ENCODE measurements around the gene ZDBF2. TPM values are rescaled to one million over a fixed set of nuclear protein-coding genes. Genes with fewer than 3 reads are reported as not detected.
"Not testable (repeated sequence)": the region's sequence is repeated elsewhere in the genome, so short reads cannot be mapped to it uniquely, and the experiment has no call there.

Gene ZDBF2
- total RNA-seq, result 9.9 and 10.5 TPM in 2 replicates

DNA sequence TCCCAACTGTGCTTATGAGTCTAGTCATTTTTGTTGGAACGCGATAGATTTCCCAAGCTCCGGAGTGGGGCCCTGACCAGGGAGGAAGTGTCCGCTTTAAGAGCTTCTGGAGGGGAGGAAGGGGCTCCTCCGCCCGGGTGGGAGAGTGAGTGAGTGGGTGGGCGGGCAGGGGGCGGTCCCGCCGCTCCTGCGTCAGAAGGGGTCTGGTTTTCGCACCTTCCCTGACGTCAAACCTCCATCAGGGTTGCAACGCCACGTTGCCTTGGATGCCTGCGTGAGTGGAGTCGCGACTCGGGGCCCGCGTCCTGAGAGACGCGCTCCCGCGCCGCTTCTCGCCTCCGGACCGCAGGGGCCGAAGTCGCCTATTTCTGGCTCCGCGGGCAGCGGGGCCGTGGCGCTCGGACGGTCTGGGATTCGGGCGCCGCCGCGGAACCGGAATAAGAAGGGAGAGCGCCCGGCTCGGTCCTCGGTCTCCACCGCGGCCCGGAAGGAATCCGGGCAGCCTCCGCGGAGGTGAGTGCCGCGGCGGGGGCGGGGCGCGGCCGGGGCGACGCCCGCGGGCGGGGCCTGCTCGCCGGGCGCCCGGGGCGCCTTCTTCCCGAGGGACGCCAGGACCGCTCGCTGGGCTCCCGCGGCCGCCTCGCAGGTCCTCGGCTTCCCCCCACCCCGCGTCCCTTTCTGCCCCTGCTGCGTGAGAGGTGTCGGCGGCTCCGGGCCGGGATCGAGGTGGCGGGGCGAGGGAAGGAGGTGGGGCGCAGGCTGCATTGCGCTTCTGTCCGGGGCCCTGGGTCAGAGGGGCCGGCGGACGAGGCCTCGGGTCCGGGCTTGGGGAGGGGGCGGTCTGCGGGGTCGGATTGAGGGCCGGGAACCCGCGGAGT lies at the start of gene ZDBF2:
ZDBF2 (plus strand) TSS at position 230 of the 878 bp plus-strand sequence. CDS start 7,187 bp downstream, outside the sequence.
- Mint-ChIP-seq H3K27me3 (peaks cover 55% of the 10 kb centered on the region), H3K4me1 (peaks cover 11% of the 10 kb centered on the region), H3K4me3 (peak within 1 kb of the TSS; percentile 86), H3K9me3 (peaks cover 5% of the 10 kb centered on the region), H3K36me3 (ENCODE audit: low read depth) (peaks cover 2% of the 10 kb centered on the region), H3K27ac (peak within 1 kb of the TSS; percentile 89)
- intact Hi-C loops (cut with micrococcal nuclease), result loop anchor here (2.0 to 5.0 kb wide), 2 partner anchors 116 to 168 kb away; partner anchors contain the start of genes ADAM23, EEF1B2 and NDUFS1
- DNase-seq, result peak; percentile 89

DNA sequence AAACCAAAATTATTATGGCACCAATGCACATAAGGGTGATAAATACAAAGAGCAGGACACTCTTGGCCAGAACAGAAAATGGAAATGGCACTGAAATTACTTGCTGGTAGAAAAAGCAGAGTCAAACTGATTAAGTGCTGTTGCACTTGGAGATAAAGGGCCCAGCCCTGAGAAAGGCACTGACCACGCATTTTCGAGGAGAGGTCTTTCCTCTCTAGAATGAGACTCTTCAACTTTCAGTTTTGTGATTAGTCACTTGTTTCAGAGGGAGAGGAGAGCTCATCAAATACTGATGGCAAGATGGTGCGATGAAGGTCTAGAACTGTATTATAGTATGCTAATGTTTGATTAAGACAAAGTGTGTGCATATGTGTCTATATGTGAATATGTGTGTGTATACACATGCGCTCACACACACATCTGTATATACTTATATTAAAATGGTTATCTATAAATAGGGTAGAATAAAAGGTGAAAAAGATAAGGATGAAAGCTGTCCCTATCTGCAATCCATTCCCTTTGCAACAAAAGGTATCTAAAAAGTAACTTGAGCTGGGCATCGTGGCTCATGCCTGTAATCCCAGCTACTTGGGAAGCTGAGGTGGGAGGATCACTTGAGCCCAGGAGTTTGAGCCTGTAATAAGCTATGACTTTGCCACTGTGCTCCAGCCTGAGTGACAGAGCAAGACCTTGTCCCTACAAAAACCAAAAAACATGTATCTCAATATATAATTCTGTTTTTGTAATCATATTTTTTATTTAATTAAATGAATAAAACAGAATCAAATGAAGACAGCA lies 48.8 kb upstream of the ZDBF2 start:
- H3K36me3 Mint-ChIP-seq (ENCODE audit: low read depth), result no peaks in the 10 kb centered on the region
- H3K4me1 Mint-ChIP-seq, result peaks cover 4% of the 10 kb centered on the region
- no peak for DNase-seq
- no peak overlapping the region for H3K27ac Mint-ChIP-seq
- no peaks in the 10 kb centered on the region for H3K9me3 Mint-ChIP-seq
- peaks cover 2% of the 10 kb centered on the region for H3K27me3 Mint-ChIP-seq
- H3K4me3 Mint-ChIP-seq, result no peak overlapping the region
- intact Hi-C loops (cut with micrococcal nuclease), result no loop called here

DNA sequence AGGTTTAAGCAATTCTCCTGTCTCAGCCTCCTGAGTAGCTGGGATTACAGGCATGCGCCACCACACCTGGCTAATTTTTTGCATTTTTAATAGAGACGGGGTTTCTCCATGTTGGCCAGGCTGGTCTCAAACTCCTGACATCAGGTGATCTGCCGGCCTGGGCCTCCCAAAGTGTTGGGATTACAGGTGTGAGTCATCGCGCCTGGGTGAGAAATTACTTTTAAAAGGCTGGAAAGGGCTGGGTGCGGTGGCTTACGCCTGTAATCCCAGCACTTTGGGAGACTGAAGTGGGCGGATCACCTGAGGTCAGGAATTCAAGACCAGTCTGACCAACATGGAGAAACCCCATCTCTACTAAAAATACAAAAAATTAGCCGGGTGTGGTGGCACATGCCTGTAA lies 45.8 kb upstream of the ZDBF2 start:
- H3K27me3 Mint-ChIP-seq; H3K27ac Mint-ChIP-seq; DNase-seq; H3K4me1 Mint-ChIP-seq; H3K36me3 Mint-ChIP-seq (ENCODE audit: low read depth); H3K4me3 Mint-ChIP-seq; H3K9me3 Mint-ChIP-seq; intact Hi-C loops (cut with micrococcal nuclease): not testable (repeated sequence)

DNA sequence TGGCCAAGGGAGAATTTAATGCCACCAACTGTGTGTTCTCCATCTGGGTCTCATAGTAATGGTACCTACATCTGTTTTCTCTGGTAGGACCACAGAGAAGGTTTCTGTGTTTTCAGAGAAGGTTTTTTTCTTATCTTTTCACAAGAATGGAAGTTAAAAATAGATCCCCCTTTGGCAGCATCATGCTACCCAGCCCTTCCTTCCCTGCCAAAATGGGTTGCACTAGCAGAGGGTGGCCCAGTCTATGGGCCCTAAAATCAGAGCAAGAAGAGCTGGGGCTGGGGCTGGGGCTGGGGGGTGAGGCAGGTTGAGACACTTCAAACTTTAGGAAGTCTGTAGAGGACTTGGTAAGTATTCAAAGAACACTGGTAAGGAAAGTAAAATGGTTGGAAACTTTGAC lies 44.8 kb upstream of the ZDBF2 start:
- Mint-ChIP-seq H3K4me3 (no peak overlapping the region), H3K36me3 (ENCODE audit: low read depth) (no peaks in the 10 kb centered on the region), H3K4me1 (peaks cover 9% of the 10 kb centered on the region), H3K27ac (no peak overlapping the region), H3K9me3 (no peaks in the 10 kb centered on the region), H3K27me3 (peaks cover 2% of the 10 kb centered on the region)
- no peak for DNase-seq
- intact Hi-C loops (cut with micrococcal nuclease), result no loop called here

DNA sequence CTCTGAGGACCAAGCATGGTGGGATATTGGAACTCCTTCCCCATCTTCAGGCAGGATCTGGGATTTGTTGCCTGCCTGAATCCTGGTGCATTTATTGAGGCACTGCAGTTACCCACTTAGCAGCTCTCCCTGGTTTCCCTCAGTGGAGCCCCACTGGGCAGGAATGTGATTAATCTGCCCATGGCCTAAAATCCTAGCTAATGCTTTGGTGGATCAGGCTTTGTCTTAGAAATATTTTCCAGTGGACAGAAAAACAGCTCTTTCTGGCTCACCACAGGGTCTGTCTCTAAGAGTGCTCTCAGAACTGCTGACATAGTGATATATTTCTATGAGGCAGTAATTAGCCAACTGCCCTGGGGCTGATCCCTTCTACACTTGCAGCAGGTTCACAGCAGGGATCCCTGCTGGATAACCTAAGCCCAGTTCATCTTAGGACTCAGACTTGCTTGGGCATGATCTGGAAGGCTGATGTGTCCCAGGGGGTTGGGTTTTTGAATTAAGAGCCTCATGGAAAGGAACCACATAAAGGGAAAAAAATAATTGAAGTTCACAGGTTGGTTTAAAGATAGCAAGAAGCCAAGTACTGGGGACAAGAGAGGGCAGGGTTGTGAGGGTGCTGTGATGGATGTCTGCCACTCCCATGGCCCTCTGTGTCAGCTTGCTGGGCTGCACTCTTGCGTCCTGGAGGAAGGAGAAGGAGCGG lies 44.3 kb upstream of the ZDBF2 start:
- Mint-ChIP-seq H3K27ac (no peak overlapping the region), H3K27me3 (peaks cover 2% of the 10 kb centered on the region), H3K4me3 (no peak overlapping the region), H3K36me3 (ENCODE audit: low read depth) (no peaks in the 10 kb centered on the region), H3K9me3 (no peaks in the 10 kb centered on the region), H3K4me1 (peaks cover 8% of the 10 kb centered on the region)
- intact Hi-C loops (cut with micrococcal nuclease), result no loop called here
- no peak for DNase-seq

DNA sequence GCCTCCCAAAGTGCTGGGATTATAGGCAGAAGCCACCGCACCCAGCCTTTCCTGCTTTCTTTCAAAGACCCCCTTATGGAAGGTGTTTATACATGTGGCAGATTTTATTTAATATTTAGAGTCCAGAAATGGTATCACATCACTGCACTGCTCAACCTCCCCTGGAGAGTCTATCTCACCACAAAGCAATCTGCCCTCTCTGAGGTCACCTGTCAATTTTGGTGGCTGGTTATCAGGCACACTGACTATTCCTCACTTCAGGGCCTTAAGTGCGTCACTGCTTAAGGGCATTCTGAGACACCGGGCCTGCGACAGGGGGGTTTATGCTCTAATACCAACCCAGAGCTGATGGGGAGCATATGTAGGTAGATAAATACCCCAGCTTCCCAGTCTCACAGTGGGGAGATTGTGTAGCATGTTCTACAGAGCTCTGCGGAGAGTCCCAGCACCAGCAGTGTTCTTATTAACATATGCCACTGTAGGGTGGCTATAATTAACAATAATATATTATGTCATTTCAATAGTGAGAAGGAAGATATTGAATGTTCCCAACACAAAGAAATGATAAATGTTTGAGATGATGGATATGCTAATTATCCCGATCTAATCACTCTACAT lies 42.7 kb upstream of the ZDBF2 start:
- Mint-ChIP-seq H3K27ac (no peak overlapping the region), H3K4me3 (no peak overlapping the region), H3K9me3 (no peaks in the 10 kb centered on the region), H3K4me1 (peaks cover 5% of the 10 kb centered on the region), H3K36me3 (ENCODE audit: low read depth) (no peaks in the 10 kb centered on the region), H3K27me3 (peaks cover 2% of the 10 kb centered on the region)
- no peak for DNase-seq
- intact Hi-C loops (cut with micrococcal nuclease), result no loop called here

DNA sequence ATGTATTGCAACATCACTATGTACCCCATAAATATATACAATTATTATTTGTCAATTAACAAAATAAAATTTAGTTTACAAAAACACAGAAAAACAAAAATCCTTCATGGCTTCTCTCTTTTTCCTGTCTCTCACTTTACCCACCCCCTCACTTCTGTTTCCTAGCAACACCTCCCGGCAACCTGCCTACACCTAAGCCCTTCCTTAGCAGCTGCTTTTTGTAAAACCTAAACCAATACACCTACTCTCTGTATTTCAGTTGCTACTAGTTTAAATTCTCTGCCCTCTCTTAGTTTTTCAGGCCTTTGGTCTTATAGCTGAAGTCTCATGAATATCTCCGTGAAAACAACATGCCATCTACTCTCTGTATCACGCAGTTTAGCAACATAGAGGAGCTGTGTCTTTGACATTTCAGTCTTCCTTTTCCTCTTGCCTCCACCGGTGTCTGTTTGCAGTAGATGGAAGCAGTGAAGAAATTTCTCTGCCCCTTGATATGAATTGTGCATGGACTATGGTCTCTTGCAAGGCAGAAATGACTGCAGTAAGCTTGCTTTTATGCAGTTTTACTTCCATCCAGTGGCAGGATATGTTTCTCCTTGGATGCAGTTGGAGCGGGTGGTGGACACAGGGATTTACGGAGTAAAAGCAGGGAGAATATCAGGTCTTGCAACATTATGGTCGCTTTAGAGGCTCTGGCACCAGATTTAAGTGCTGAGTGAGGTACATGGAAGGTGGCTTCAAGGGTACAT lies 42.0 kb upstream of the ZDBF2 start:
- H3K4me3 Mint-ChIP-seq, result no peak overlapping the region
- intact Hi-C loops (cut with micrococcal nuclease), result no loop called here
- no peak for DNase-seq

DNA sequence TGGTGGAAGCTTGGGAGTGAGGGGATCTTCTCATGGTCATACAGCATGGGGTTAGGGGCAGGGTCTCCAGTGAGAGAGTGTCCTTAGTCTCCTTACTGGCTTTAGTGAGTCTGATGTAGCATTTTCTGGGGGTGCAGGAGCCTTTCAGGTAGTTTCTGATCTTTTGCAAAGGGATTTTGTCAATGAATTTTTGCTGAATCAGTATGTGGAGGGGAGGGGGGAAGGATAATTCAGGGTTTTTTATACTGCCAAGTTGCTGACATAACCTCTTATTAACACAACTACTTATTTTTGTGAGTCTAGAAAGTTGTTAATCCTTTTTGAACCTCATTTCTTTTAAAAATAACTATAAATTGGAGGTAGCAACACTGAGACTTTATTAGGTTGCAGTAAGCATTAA lies 35.3 kb upstream of the ZDBF2 start:
- intact Hi-C loops (cut with micrococcal nuclease), result no loop called here
- Mint-ChIP-seq H3K4me3 (no peak overlapping the region), H3K9me3 (no peaks in the 10 kb centered on the region), H3K27me3 (peaks cover 2% of the 10 kb centered on the region), H3K36me3 (ENCODE audit: low read depth) (no peaks in the 10 kb centered on the region), H3K4me1 (no peaks in the 10 kb centered on the region), H3K27ac (no peak overlapping the region)
- DNase-seq, result no peak

More for the DNA sequence above, 42.0 kb upstream of the ZDBF2 start:
- Mint-ChIP-seq H3K27ac (no peak overlapping the region), H3K9me3 (no peaks in the 10 kb centered on the region), H3K4me1 (peaks cover 5% of the 10 kb centered on the region), H3K27me3 (peaks cover 2% of the 10 kb centered on the region), H3K36me3 (ENCODE audit: low read depth) (no peaks in the 10 kb centered on the region)

DNA sequence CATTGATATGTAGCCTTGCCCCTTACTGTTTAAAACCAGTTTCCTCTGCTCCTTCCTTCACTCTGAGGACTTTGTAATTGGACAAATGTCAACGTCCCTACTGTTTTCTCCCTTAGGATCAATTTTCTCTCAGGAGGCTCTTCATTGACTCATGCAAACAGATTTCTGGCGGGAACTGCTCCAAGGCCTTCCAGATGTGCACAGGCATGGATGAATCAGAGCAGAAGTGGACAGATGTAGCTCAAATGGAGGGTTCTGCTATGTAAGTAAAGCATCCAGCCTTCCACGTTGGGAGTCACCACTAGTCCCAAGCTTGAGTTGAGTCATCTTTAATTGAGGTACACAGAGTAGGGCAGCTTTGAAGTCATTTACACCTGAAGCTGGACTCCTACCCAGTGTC lies 34.1 kb upstream of the ZDBF2 start:
- Mint-ChIP-seq H3K36me3 (ENCODE audit: low read depth) (no peaks in the 10 kb centered on the region), H3K27ac (no peak overlapping the region), H3K9me3 (no peaks in the 10 kb centered on the region), H3K27me3 (peaks cover 2% of the 10 kb centered on the region), H3K4me1 (no peaks in the 10 kb centered on the region), H3K4me3 (no peak overlapping the region)
- DNase-seq, result no peak
- intact Hi-C loops (cut with micrococcal nuclease), result no loop called here

DNA sequence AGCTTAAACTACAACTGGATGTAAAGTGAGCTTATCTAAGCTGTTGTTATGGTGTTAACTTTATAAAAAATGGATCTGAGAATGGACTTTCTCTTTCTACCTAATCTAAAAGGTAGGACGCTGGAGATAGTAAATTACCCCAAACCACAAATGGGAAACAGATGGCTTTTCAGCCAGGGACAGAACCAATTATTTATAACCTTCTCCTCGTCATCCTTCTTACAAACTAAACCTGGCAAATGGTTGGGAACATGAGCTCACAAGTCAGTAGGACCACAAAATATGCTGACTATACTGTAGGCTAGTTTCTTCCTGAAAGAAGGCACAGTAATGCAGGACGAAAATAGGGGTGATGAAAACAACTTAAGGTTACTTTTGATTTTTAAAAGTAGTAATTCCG lies 32.7 kb upstream of the ZDBF2 start:
- no peak for DNase-seq
- intact Hi-C loops (cut with micrococcal nuclease), result no loop called here
- no peaks in the 10 kb centered on the region for H3K36me3 Mint-ChIP-seq (ENCODE audit: low read depth)
- H3K27me3 Mint-ChIP-seq, result peaks cover 4% of the 10 kb centered on the region
- no peaks in the 10 kb centered on the region for H3K9me3 Mint-ChIP-seq
- no peaks in the 10 kb centered on the region for H3K4me1 Mint-ChIP-seq
- H3K4me3 Mint-ChIP-seq, result no peak overlapping the region
- H3K27ac Mint-ChIP-seq, result no peak overlapping the region

DNA sequence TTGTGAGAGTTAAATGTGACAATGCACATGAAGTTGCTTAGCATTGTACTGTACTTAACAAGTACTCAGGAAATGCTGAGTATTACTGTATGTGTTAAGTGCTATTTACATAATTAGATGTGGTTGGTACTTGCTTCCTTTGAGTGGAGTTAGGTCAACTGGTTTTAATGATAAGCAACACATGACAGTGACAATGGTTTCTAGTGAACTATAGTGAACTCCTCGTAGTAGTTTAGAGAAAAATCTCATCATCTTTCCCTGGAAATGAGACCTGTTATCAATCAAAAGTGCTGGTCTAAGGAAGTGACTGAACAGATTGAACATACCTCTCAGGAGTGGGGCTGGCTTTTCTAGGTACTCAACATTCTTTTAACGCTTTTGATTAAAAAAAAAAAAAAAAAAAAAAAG lies 29.2 kb upstream of the ZDBF2 start:
- H3K4me3 Mint-ChIP-seq, result no peak overlapping the region

DNA sequence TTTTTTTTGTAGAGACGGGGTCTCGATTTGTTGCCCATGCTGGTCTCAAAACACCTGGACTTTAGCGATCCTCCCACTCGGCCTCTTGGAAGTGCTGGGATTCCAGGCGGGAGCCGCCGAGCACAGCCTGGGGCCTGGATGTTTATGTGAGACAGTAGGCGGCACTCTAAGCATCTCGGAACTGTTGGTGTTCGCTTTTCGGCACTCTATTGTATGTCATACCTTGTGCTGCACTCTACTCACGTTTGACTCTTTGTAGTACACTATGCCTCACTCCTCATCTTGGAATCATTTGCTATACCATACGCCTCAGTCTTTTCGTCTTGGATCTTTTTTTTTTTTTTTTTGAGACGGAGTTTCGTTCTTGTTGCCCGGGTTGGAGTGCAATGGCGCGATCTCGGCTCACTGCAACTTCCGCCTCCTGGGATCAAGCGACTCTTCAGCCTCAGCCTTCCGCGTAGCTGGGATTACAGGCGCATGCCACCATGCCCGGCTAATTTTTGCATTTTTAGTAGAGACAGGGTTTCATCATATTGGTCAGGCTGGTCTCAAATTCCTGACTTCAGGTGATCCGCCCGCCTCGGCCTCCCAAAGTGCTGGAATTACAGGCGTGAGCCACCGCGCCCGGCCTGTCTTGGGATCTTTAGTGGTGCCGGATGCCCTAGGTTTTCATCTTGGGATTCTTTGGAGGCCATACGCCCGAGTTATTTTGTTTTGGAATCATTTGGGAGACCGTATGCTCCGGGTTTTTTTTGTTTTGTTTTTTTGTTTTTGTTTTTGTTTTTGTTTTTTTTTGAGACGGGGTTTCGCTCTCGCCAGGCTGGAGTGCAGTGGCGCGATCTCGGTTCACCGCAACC lies 24.2 kb upstream of the ZDBF2 start:
- Mint-ChIP-seq H3K4me1 (peaks cover 3% of the 10 kb centered on the region), H3K27ac (no peak overlapping the region), H3K36me3 (ENCODE audit: low read depth) (no peaks in the 10 kb centered on the region), H3K27me3 (peaks cover 61% of the 10 kb centered on the region), H3K9me3 (peaks cover 12% of the 10 kb centered on the region), H3K4me3 (peak overlapping the region; percentile 80)
- intact Hi-C loops (cut with micrococcal nuclease), result no loop called here
- DNase-seq, result no peak

More for the DNA sequence above, 29.2 kb upstream of the ZDBF2 start:
- no peak for DNase-seq
- intact Hi-C loops (cut with micrococcal nuclease), result no loop called here
- Mint-ChIP-seq H3K27ac (no peak overlapping the region), H3K27me3 (peaks cover 26% of the 10 kb centered on the region), H3K9me3 (no peaks in the 10 kb centered on the region), H3K4me1 (no peaks in the 10 kb centered on the region), H3K36me3 (ENCODE audit: low read depth) (no peaks in the 10 kb centered on the region)
